HCT116 (cell line): ENCODE measurements around the gene PPP1R27. TPM values are rescaled to one million over a fixed set of nuclear protein-coding genes. Genes with fewer than 3 reads are reported as not detected.

ENCODE experiments used
- ATAC-seq: fragments of 200-7000 bp; cut with Tn5 transposase; 2 replicates; pipeline ENCODE4 v1.9.1; 2020; ENCODE audit warnings: mild to moderate bottlenecking, moderate library complexity
- BruUV-seq: library from RNA; stranded (reverse); fragments of 400-500 nt; replicated peaks from 2 replicates; lab custom pipeline; 2021; lab: Mats Ljungman, UMichigan
- CTCF ChIA-PET: fragments of 300-600 bp; sonication (Branson Sonifier 250); formaldehyde crosslinking; loops from one replicate; lab custom pipeline; 2021; ENCODE audit warnings: antibody characterized with exemption; lab: Charles Lee
- POLR2A ChIA-PET: fragments of 300-600, 350-600 bp; sonication (Branson Sonifier 250); formaldehyde crosslinking; loops from one replicate; lab custom pipeline; 2021; ENCODE audit warnings: antibody characterized with exemption; lab: Charles Lee
- RAD21 ChIA-PET, 2 experiments: fragments of 300-600 bp; sonication (Branson Sonifier 250); formaldehyde crosslinking; loops; one replicate each; lab custom pipeline; 2023; ENCODE audit warnings: low total read pairs in 2 of 2; ENCODE audit not compliant: uncharacterized antibody in 2 of 2, unreplicated experiment in 2 of 2, low non-redundant PET in 1 of 2; lab: Charles Lee
- DNase-seq: peaks from one replicate; pipeline ENCODE4 v3.0.0-alpha.2; 2010; ENCODE audit warnings: low read depth, low spot score
- H2AFZ ChIP-seq: fragments of 200-600 bp; shearing (Covaris generic), sonication (generic); 2 replicates; pipeline ENCODE4 v1.6.1; 2017; ENCODE audit warnings: low read depth, mixed run types, mixed read lengths, antibody characterized with exemption, low read length; ENCODE audit not compliant: poor library complexity, severe bottlenecking
- H3K27ac ChIP-seq: 2 replicates; pipeline ENCODE4 v1.5.1; 2012; ENCODE audit warnings: low read depth, low read length
- H3K27me3 ChIP-seq: fragments of 200-600 bp; sonication (generic); 2 replicates; pipeline ENCODE4 v1.6.1; 2016; ENCODE audit warnings: mixed run types, low read length, mixed read lengths; ENCODE audit not compliant: insufficient read depth
- H3K36me3 ChIP-seq, 2 experiments: fragments of 200-500 bp in 1 of 2; fragments of 200-600 bp in 1 of 2; sonication (Bioruptor generic) in 1 of 2; sonication (generic) in 1 of 2; 2 replicates each; pipeline versions ENCODE4 v1.5.1 to v1.6.1; 2014 to 2016; ENCODE audit warnings: low read length in 2 of 2, inconsistent platforms in 1 of 2, mixed read lengths in 1 of 2, mixed run types in 1 of 2; ENCODE audit not compliant: insufficient read depth in 2 of 2, control insufficient read depth in 1 of 2
- H3K4me1 ChIP-seq, 2 experiments: fragments of 200-600 bp in 1 of 2; sonication (generic) in 1 of 2; 2 replicates each; pipeline versions ENCODE4 v1.5.1 to v1.6.1; 2012 to 2017; ENCODE audit warnings: low read length in 2 of 2, inconsistent platforms in 1 of 2, mild to moderate bottlenecking in 1 of 2, mixed read lengths in 1 of 2, mixed run types in 1 of 2, moderate library complexity in 1 of 2; ENCODE audit not compliant: insufficient read depth in 2 of 2, control insufficient read depth in 1 of 2
- H3K4me2 ChIP-seq: fragments of 200-600 bp; sonication (generic); 2 replicates; pipeline ENCODE4 v1.6.1; 2017; ENCODE audit warnings: mixed run types, low read length, mixed read lengths
- H3K4me3 ChIP-seq, 2 experiments: fragments of 200-600 bp in 1 of 2; sonication (generic) in 1 of 2; replicated peaks in 1 of 2; 2 replicates each; pipeline ENCODE4 v1.5.1; 2011 to 2016; ENCODE audit warnings: low read length in 2 of 2, control low read depth in 1 of 2, low read depth in 1 of 2, mild to moderate bottlenecking in 1 of 2, mixed read lengths in 1 of 2, mixed run types in 1 of 2
- H3K79me2 ChIP-seq: fragments of 200-600 bp; sonication (generic); 2 replicates; pipeline ENCODE4 v1.6.1; 2017; ENCODE audit warnings: mild to moderate bottlenecking, mixed run types, low read length, moderate library complexity, mixed read lengths; ENCODE audit not compliant: insufficient read depth
- H3K9ac ChIP-seq: fragments of 200-600 bp; sonication (generic); 2 replicates; pipeline ENCODE4 v1.6.1; 2016; ENCODE audit warnings: low read length, mixed read lengths
- H3K9me2 ChIP-seq: fragments of 200-600 bp; sonication (generic), shearing (Covaris generic); 2 replicates; pipeline ENCODE4 v1.6.1; 2017; ENCODE audit warnings: mixed run types, mild to moderate bottlenecking, moderate library complexity; ENCODE audit not compliant: insufficient read depth
- H3K9me3 ChIP-seq, 2 experiments: fragments of 200-500 bp in 1 of 2; fragments of 200-600 bp in 1 of 2; sonication (Bioruptor generic) in 1 of 2; sonication (generic) in 1 of 2; 2 replicates each; pipeline ENCODE4 v1.6.1; 2014 to 2017; ENCODE audit warnings: low read length in 2 of 2, mixed read lengths in 2 of 2, inconsistent platforms in 1 of 2, low read depth in 1 of 2, mild to moderate bottlenecking in 1 of 2, mixed run types in 1 of 2, moderate library complexity in 1 of 2; ENCODE audit not compliant: control insufficient read depth in 1 of 2, insufficient read depth in 1 of 2
- H4K20me1 ChIP-seq: fragments of 200-600 bp; sonication (generic), shearing (Covaris generic); 2 replicates; pipeline ENCODE4 v1.6.1; 2017; ENCODE audit warnings: mixed run types, mild to moderate bottlenecking, moderate library complexity; ENCODE audit not compliant: insufficient read depth
- CEBPB ChIP-seq: IDR thresholded peaks from 2 replicates; pipeline ENCODE4 v1.6.1; 2012; ENCODE audit warnings: low read depth
- CTCF ChIP-seq, 3 experiments: fragments of 200-600 bp in 1 of 3; sonication (generic) in 1 of 3; IDR thresholded peaks in 2 of 3; conservative IDR thresholded peaks in 1 of 3; 2 replicates each; pipeline ENCODE4 v1.5.1; 2012 to 2017; ENCODE audit warnings: low read depth in 2 of 3, low read length in 2 of 3, antibody characterized with exemption in 1 of 3, borderline replicate concordance in 1 of 3, control low read depth in 1 of 3, mild to moderate bottlenecking in 1 of 3, mixed read lengths in 1 of 3, mixed run types in 1 of 3, moderate library complexity in 1 of 3; ENCODE audit not compliant: insufficient read depth in 1 of 3
- ELF1 ChIP-seq: IDR thresholded peaks from 2 replicates; pipeline ENCODE4 v1.6.1; 2012; ENCODE audit warnings: low read depth, borderline replicate concordance
- YY1 ChIP-seq: IDR thresholded peaks from 2 replicates; pipeline ENCODE4 v1.6.1; 2011; ENCODE audit warnings: low read length, low read depth, moderate library complexity, mild to moderate bottlenecking; ENCODE audit not compliant: insufficient replicate concordance; ENCODE audit errors: extremely low read depth
- ZNF274 ChIP-seq: fragments of 200-500 bp; sonication (Bioruptor generic); IDR thresholded peaks from 2 replicates; pipeline ENCODE4 v1.6.1; 2014; ENCODE audit warnings: mild to moderate bottlenecking, low read depth, low read length, inconsistent platforms
- intact Hi-C: fragments of 100-400 bp; cut with micrococcal nuclease; formaldehyde crosslinking; loops from 2 replicates; pipeline ENCODE4 v1.10.0; 2022
- total RNA-seq: library from RNA; stranded (reverse); gene quantifications from one replicate; pipeline ENCODE4 v1.2.1, GENCODE V29; 2021; ENCODE audit not compliant: unreplicated experiment
- TF ChIP-seq, protein P1 (sequence below): IDR thresholded peaks from 2 replicates; pipeline ENCODE4 v1.6.1; 2011; ENCODE audit warnings: mild to moderate bottlenecking, low read length, moderate library complexity; ENCODE audit not compliant: insufficient replicate concordance; ENCODE audit errors: extremely low read depth

The PPP1R27 gene
- total RNA-seq, 1 experiment from 2014 or later: not detected

DNA sequence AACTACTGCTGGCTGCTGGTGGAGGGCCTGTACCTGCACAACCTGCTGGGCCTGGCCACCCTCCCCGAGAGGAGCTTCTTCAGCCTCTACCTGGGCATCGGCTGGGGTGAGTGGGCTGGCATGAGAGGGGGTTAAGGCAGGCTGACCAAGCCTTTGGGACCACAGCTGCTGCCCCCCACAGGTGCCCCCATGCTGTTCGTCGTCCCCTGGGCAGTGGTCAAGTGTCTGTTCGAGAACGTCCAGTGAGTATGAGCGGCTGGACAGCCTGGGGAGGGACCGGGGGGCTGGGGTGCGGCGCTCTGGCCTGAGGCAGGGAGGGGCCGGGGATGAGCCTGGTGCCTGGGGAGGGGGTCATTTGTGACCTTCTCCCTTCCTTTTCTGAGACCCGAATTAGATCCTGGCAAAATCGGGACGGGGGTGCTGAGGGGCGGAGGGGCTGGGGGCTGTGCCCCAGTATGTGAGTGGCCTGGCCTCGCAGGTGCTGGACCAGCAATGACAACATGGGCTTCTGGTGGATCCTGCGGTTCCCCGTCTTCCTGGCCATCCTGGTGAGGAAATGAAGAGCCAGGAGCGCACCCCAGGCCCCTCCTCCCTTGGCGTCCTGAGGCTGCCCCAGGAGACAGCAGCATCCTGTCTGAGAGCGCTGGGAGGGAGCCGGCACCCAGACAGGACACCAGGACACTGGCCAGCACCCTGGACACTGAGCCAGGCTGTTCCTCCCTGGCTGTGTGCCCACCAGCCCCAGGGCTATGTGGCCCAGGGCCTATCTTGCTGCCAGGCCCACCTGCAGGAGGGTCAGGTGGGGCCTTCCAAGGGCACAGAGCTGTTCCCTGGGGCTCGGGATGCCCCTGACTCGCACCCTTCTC, 22.9 kb downstream of the PPP1R27 start:
- Histone ChIP-seq H3K9me3 (no peaks in the 10 kb centered on the region), H3K9ac (no peak overlapping the region), H3K9me2 (no peaks in the 10 kb centered on the region), H3K4me3 (no peak overlapping the region), H3K4me1 (peaks cover 3 to 15% of the 10 kb centered on the region in 2 experiments; a peak in 2 of 4 replicates), H3K79me2 (no peaks in the 10 kb centered on the region), H3K36me3 (no peaks in the 10 kb centered on the region), H3K27me3 (peaks cover 10% of the 10 kb centered on the region; the same call in 1 of the 2 replicates), H3K4me2 (no peak overlapping the region), H4K20me1 (no peaks in the 10 kb centered on the region), H3K27ac (no peak overlapping the region), H2AFZ (no peak overlapping the region)
- DNase-seq (no peak), ATAC-seq (no peak)
- no TSS peak for BruUV-seq
- ChIA-PET POLR2A (no interaction called here), CTCF (no interaction called here), RAD21 (no interaction called here)
- TF ChIP-seq ELF1 (no peak), ZNF274 (no peak), YY1 (no peak), CTCF (IDR thresholded peaks at IDR 0.05 in 2 of 3, conservative IDR thresholded peaks at IDR 0.05 in 1 of 3; ENCODE audit: borderline replicate concordance in 1 of 3, insufficient read depth in 1 of 3, low read depth in 2 of 3, low read length in 2 of 3) (no peak), CEBPB (no peak)
- TF ChIP-seq, protein P1, sequence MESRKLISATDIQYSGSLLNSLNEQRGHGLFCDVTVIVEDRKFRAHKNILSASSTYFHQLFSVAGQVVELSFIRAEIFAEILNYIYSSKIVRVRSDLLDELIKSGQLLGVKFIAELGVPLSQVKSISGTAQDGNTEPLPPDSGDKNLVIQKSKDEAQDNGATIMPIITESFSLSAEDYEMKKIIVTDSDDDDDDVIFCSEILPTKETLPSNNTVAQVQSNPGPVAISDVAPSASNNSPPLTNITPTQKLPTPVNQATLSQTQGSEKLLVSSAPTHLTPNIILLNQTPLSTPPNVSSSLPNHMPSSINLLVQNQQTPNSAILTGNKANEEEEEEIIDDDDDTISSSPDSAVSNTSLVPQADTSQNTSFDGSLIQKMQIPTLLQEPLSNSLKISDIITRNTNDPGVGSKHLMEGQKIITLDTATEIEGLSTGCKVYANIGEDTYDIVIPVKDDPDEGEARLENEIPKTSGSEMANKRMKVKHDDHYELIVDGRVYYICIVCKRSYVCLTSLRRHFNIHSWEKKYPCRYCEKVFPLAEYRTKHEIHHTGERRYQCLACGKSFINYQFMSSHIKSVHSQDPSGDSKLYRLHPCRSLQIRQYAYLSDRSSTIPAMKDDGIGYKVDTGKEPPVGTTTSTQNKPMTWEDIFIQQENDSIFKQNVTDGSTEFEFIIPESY: no peak
- intact Hi-C loops: no loop called here
